HG02870 (cell line): Measurements from ENCODE around the gene PLBD2.

Source experiments
- ATAC-seq: cut with Tn5 transposase; IDR thresholded peaks from one replicate; pipeline ENCODE4 v1.9.1; 2021; ENCODE audit warnings: mild to moderate bottlenecking, moderate library complexity; ENCODE audit not compliant: unreplicated experiment

The PLBD2 gene

DNA sequence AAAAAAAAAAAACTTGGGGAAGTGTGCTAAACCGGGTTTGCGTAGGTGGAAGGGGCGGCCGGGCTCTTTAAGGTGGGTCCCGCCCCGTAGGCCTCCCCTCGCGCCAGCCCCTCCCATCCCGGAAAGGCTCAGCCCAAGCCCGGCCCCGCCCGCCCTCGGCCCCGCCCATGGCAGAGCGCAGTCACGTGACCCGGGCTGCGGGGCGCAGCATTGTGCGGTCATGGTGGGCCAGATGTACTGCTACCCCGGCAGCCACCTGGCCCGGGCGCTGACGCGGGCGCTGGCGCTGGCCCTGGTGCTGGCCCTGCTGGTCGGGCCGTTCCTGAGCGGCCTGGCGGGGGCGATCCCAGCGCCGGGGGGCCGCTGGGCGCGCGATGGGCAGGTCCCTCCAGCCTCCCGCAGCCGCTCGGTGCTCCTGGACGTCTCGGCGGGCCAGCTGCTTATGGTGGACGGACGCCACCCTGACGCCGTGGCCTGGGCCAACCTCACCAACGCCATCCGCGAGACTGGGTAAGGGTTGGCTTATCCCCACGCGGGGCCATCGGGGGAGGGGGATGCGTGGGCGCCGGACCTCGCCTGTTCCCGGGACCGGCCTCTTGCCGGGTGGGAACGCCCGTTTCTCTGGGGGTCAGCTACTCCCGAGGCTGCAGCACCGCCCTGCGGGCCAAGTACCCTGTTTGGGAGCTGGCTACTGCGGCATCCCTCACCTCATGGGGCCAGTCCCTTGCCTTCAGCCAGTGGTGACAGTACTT, at the start of gene PLBD2:
PLBD2 (plus strand) TSS at position 207 of the 752 bp plus-strand sequence; CDS start at position 221, 14 bp downstream.
- ATAC-seq = peak; percentile 88

GRCh38 chr12:113310489-113310888, 47.9 kb upstream of the PLBD2 start:
- ATAC-seq = no peak

DNA sequence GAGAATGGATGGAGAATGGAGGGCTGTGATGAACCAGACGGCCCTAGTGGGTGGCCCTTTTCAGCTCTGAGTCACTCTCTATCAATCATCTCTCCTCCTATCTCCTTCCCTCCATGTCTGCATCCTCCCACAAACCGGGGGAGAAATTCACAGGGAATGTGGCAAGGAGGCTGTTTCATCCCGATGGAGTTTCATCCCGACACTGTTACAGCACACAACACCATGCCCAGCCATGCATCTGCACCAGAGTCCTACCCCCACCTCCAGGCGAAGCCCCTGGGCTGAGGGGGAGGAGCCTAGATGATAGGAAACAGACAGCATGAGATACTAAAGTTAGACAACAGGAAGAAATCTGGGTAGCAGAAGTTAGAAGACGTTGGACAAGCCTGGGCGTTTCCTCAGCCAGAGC, 44.3 kb upstream of the PLBD2 start:
- ATAC-seq = no peak

GRCh38 chr12:113315358-113315757, 43.0 kb upstream of the PLBD2 start:
- ATAC-seq = no peak

GRCh38 chr12:113316155-113316554, 42.2 kb upstream of the PLBD2 start:
- ATAC-seq = no peak

GRCh38 chr12:113317122-113317521, 41.3 kb upstream of the PLBD2 start:
- ATAC-seq = no peak

DNA sequence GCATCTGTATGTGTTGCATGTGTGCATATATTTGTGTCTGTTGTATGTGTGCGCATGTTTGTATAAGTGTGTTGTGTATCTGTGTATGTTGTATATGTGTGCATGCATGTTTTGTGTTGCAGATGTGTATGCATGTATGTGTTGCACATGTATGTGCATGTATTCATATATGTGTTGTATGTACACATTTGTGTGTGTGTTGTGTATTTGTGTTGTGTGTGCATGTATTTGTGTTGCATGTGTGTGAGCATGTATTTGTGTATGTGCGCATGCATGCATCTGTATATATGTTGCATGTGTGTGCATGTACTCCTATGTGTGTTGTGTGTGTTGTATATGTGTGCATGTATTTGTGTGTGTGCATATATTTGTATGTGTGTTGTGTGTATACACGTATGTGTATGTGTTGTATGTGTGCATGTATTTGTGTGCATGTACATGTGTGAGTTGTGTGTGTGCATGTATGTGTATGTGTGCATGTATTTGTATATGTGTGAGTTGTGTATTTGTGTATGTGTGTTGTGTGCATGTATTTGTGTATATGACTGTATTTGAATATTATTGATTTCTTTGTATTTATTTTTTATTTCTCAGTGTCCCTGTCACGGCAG, 40.2 kb upstream of the PLBD2 start:
- ATAC-seq = no peak

DNA sequence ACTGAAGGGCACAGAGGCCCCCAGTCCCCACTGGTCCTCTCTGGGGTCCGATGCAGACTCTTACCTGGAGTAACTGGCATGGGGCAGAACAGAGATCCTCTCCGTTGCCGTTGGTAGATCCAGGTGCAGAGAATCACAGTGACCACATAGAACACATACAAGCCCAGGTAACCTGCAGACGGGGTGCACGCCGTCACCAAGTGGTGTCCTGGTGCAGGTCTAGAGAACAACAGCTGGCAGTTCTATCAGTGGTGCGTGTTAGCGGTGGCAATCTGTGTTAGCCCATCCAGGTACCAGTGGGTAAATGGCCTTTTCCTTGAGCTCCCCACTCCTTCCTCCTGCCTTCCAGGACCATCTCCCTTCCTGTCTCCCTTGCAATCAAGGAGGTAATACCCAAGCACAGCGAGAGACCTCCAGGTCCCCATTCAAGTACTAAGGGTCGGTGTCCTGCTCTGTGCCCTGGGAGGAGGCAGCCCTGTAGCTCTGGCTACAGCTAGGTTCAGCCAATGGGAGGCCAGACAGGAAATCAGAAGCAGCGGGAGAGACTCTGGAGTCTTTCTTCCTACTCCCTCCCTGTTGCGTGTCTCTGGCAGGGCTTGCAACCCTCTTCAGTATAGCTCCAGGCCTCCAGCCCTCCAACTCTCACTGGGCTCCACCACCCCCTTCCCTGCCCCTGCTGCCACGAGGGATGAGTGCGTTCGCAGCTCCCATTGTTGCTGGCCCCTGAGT, 39.3 kb upstream of the PLBD2 start:
- no peak for ATAC-seq

GRCh38 chr12:113320401-113320800, 38.0 kb upstream of the PLBD2 start:
- no peak for ATAC-seq

- no peak for ATAC-seq
Measured at GRCh38 chr12:113322343-113322742, 36.0 kb upstream of the PLBD2 start.

DNA sequence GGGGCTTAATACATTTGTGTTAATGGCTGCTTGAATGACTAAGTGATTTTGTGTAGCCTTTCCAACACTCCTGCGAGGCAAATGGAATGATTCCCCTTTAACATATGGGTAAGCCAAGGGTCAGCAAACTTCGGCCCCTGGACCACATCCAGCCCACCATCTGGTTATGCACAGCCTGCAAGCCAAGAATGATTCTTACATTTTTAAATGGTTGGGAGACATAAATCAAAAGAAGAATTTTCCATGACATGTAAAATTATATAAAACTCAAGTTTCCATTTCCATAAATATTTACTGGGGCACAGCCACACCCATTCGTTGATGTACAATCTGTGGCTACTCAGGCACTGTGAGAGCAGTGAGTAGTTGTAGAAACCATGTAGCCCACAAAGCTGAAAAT, 32.5 kb upstream of the PLBD2 start:
- no peak for ATAC-seq

- ATAC-seq = no peak
Measured at GRCh38 chr12:113326775-113327395, 31.5 kb upstream of the PLBD2 start.

GRCh38 chr12:113328368-113328889, 30.0 kb upstream of the PLBD2 start:
- ATAC-seq = no peak

- ATAC-seq = no peak
Measured at GRCh38 chr12:113329022-113329790, 29.2 kb upstream of the PLBD2 start.

DNA sequence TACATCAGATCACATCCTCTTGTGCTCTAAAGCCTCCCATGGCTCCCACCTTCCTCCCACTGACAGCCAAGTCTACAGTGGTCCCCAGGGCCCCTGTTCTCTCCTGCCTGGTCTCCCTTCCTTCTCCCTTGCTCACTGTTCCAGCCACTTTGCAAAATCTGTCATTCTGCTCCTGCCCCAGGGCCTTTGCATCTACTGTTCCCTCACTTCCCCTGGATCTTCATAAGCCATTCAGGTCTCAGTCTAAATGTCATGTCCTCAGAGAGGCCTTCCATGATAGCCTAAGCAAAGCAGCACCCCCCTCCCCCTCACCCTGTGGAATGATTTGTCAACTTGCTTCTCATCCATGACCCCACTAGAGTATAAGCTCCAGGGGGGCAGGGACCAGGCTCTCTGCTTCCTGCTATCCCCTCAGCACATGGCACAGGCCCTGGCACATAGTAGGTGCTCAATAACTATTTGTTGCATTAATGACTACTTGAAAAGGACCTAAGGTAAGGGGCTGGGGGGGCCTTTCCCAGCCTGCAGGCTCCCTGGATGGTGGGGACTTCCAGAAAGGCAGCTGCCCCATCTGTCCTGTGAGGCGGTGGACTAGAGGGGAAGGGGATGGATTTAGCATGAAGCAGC, 28.5 kb upstream of the PLBD2 start:
- no peak for ATAC-seq

DNA sequence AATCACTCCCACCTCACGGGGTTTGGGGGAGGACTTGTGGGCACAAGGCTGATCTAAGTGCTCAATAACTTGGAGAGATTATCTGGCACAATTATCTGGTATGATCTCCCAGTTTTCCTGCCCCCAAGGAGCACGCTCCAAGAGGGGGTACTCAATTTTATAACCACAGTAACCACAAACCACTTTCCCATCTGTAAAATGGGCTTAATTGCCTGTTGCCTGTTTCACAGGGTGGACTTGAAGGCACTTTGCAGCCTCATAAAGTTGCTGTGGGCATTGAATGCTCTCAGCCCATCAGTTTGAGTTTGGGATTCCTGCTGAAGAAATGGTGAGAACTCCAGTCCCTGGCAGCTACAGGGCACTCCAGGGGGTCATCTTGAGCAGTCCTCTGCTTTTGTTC, 27.9 kb upstream of the PLBD2 start:
- no peak for ATAC-seq

GRCh38 chr12:113332688-113333417, 25.5 kb upstream of the PLBD2 start:
- ATAC-seq = no peak

DNA sequence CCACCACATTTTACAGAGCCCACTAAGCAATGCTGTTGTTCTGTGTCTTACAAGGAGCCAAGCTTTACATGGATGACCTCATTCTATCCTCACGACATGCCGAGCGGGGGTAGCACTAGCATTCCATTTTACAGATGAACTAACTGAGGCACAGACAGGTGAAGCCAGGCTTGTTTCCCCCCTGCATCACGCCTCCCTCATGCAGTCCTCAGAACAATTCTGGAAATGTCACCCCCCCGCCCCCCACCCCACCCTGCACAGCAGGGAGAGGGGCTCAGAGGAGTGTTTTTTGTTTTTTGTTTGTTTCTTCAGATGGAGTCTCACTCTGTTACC, 25.0 kb upstream of the PLBD2 start:
- no peak for ATAC-seq
